ENCODE results near the gene RIPOR3.
"Not testable (repeated sequence)": the region's sequence is repeated elsewhere in the genome, so short reads cannot be mapped to it uniquely, and the experiment has no call there.

Gene RIPOR3

GRCh38 chr20:50628853-50629669 is 62.3 kb downstream of the RIPOR3 start:
- no peak for FAIRE-seq

GRCh38 chr20:50628332-50628731 is 63.0 kb downstream of the RIPOR3 start:
- no peak for FAIRE-seq

DNA sequence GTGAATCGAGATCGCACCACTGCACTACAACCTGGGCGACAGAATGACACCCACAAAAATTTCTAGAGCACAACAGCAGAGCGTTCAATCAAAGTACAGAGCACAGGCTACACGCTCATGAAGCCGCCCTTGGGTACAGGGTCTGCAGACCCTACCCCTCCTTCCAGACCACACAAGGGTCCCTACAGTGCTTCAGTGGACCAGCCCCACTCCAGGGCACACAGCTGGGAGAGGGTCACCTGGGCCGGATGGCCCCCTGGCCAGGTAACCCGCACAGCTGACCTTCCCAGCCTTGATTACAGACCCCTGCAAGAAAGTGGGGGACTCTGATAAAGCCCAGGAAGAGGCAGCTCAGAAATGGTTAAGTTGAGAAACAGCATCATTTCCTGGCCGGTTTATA is 63.6 kb downstream of the RIPOR3 start:
- no peak for FAIRE-seq

- FAIRE-seq = no peak
These were observed 65.2 kb downstream of the RIPOR3 start for GRCh38 chr20:50625986-50626677.

DNA sequence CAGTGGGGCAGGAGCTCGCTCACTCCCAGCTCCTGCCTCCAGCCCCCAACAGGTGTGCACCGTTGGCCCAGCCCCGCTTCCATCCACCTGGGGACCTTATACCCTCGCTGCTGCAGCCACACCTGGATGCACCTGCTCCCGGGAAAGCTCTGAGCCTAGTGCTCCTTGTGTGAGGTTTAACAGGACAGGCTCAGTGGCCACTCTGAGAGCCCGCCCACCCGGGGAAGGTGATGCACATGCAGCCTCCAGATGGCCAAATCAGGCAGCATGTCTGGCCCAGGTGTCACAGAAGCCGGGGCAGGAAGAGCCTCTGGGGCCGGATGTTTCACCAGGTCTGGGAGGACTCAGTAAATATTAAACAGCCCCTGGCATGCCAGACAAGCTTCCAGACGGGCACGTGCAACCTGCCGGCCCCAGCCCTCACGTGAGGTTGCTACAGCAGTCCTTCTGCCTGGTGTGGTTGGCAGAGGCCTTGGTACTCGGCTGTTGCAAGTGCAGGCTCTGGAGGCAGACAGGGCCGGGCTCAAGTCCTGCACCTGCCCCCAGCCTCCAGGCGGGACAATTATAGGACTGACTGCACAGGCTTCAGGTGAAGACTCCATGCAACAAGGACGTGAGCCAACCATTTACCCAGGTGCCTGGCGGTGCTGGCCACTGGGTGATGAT is 66.9 kb downstream of the RIPOR3 start:
- no peak for FAIRE-seq

- no peak for FAIRE-seq
These were observed 70.2 kb downstream of the RIPOR3 start for GRCh38 chr20:50621068-50621665.

DNA sequence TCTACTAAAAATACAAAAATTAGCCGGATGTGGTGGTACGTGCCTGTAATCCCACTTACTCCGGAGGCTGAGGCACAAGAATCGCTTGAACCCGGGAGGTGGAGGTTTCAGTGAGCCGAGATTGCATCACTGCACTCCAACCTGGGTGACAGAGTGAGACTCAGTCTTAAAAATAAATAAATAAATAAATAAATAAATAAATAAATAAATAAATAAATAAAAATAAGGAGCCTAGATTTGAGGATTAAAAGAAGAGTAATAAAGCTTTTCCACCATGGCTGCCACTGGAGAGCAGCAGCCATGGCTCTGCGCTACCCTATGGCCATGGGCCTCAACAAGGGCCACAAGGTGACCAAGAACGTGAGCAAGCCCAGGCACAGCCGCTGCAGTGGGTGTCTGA is 70.9 kb downstream of the RIPOR3 start:
- FAIRE-seq = not testable (repeated sequence)

DNA sequence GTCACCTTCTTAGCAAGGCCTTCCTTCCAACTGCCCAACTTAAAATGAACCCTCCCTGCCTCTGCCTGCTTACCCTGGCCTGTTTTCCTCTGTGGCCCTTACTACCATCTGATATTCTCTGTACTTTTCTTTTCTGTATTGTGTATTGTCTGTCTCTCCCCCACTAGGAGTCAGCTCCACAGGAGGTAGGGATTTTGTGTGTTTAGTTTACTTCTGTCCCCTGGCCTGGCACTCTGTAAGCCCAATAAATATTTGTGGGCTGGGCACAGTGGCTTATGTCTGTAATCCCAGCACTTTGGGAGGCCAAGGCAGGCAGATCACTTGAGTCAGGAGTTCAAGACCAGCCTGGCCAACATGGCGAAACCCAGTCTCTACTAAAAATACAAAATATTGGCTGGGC is 72.8 kb downstream of the RIPOR3 start:
- FAIRE-seq = no peak

GRCh38 chr20:50617022-50617421 is 74.3 kb downstream of the RIPOR3 start:
- FAIRE-seq = no peak

- FAIRE-seq = no peak
These were observed 75.9 kb downstream of the RIPOR3 start for GRCh38 chr20:50615407-50615806.

GRCh38 chr20:50613438-50614169 is 77.7 kb downstream of the RIPOR3 start:
- FAIRE-seq = no peak

DNA sequence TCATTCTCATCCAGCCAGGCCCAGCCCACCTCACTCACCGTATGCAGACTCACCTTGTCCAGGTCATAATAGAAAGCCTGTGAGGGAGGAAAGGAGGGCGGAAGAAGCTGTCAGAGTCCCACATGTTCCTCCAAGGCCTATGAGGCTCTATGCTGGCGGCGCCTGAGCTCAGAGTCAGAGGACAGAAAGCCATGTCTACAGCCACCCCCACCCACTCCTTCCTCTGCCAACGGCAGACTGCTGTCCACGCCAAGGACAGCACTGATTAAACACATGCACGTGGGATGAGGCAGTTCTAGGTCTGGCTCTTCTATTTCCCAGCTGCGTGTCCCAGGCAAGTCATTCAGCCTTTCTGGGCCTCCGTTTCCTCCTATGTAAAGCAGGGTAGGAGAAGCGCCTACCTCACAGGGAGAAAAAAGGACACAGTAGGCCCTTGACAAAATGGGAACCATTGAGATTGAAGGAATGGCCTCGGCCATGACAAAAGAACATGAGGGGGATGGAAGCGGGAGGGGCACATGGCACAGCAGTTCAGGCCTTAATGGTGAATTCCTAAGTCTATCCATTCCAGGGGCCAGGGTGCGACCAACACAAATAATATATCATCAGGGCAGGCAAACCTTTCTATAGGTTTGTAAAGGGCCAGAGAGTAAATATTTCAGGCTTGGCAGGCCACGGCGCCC is 80.1 kb downstream of the RIPOR3 start:
- FAIRE-seq = no peak

DNA sequence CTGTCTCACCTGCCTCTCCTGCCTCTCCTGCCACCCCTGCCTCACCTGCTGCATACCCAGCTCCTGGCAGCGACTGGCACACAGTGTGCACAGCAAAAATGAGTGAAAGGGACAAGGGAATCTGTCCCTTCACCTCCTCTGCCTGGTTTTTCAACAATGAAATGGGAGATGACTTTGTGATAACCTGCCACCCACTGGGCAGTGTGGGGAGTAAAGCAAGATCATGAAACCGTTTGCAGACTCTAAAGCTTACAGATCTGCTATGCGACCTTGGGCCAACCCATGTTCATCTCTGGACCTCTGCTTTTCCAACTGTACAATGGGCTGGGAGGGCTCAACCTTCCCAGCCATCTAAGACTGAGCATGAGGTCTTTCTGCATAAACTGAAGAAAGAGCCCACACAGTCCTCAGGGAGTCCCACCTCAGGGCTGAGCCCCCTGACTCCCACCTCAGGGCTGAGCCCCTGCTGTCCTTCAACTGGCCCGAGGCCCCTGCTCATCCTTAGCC is 81.1 kb downstream of the RIPOR3 start:
- no peak for FAIRE-seq

GRCh38 chr20:50609438-50609989 is 81.8 kb downstream of the RIPOR3 start:
- no peak for FAIRE-seq

DNA sequence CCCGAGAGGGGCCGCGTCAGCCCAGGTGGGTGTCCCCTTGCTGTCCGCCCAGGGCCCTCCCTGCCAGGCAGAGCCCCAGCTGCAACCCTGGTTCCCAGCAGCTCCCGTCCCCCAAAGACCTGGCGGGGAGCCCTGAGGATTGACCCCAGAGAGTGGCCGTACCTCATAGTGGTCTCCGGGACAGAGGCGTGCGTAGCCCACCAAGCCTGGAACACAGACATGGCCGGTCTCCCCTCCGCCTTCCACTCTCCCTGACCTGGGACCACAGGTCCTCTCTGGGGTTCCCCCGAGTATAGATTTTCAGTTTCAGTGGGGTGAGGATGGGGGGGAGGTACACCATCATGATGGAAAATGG is 82.6 kb downstream of the RIPOR3 start:
- no peak for FAIRE-seq

- FAIRE-seq = no peak
These were observed 83.2 kb downstream of the RIPOR3 start for GRCh38 chr20:50607850-50608749.

DNA sequence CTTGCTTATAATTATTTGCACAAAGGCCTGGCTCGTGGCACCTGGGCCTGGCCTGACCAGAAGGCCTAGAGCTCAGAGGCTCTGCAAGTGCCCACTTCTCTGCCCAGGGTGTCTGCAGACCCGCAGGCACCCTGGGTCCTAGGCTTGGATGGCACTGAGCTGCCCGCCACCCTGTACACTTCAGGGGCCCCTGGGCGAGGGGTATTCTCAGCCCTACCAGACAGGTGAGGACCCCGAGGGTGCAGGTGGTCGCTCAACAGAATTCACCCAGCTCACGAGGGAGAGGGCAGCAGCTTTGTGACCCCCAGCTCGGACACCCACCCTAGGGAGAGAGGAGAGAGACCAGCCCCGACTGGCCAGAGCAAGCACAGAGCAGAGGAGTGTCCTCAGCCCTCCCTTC is 83.9 kb downstream of the RIPOR3 start:
- no peak for FAIRE-seq

DNA sequence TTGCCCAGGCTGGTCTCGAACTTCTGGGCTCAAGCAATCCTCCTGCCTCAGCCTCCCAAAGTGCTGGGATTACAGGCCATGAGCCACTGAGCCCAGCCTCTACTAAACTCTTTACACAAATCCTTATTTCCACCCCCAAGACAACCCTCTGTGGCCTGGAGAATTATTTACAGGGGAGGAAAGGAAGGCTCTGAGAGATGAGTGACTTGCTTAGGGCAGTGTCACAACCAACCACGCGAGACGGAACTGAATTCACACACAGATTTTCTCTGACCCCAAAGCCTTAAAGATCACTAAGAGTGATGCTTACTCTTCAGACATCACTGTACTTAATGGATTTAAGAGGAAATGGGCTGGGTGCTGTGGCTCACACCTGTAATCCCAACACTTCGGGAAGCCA is 86.2 kb downstream of the RIPOR3 start:
- no peak for FAIRE-seq

- no peak for FAIRE-seq
These were observed 86.9 kb downstream of the RIPOR3 start for GRCh38 chr20:50604451-50604850.

- FAIRE-seq = no peak
These were observed 88.8 kb downstream of the RIPOR3 start for GRCh38 chr20:50602432-50603088.

All from A204.1 (cell line).